IMR-90 (cell line): Measurements from ENCODE around the gene KCNH5.

ENCODE experiments used
- BHLHE40 ChIP-seq: fragments of 150-350 bp; IDR thresholded peaks from 2 replicates; pipeline ENCODE4 v1.6.1; 2016; ENCODE audit warnings: mild to moderate bottlenecking, low read depth, low read length
- CEBPB ChIP-seq: IDR thresholded peaks from 2 replicates; pipeline ENCODE4 v1.6.1; 2012; ENCODE audit warnings: low read depth, low read length, improper control_type of control experiment
- CTCF ChIP-seq: conservative IDR thresholded peaks from 2 replicates; pipeline ENCODE4 v1.5.1; 2012; ENCODE audit warnings: mild to moderate bottlenecking, low read depth, low read length, improper control_type of control experiment
- ELK1 ChIP-seq: fragments of 150-350 bp; IDR thresholded peaks from 2 replicates; pipeline ENCODE4 v1.6.1; 2016; ENCODE audit warnings: low read depth, mild to moderate bottlenecking, low read length, moderate library complexity, borderline replicate concordance
- MAFK ChIP-seq: IDR thresholded peaks from 2 replicates; pipeline ENCODE4 v1.6.1; 2012; ENCODE audit warnings: low read depth, low read length, improper control_type of control experiment
- MAZ ChIP-seq: IDR thresholded peaks from 2 replicates; pipeline ENCODE4 v1.6.1; 2012; ENCODE audit warnings: low read depth, mild to moderate bottlenecking, low read length, improper control_type of control experiment, moderate library complexity, borderline replicate concordance
- MXI1 ChIP-seq: IDR thresholded peaks from 2 replicates; pipeline ENCODE4 v1.6.1; 2012; ENCODE audit warnings: low read depth, mild to moderate bottlenecking, low read length, moderate library complexity, borderline replicate concordance
- POLR2A ChIP-seq: IDR thresholded peaks from 2 replicates; pipeline ENCODE4 v1.6.1; 2012; ENCODE audit warnings: mild to moderate bottlenecking, low read depth, low read length
- RAD21 ChIP-seq: IDR thresholded peaks from 2 replicates; pipeline ENCODE4 v1.6.1; 2012; ENCODE audit warnings: low read length, improper control_type of control experiment
- RCOR1 ChIP-seq: IDR thresholded peaks from 2 replicates; pipeline ENCODE4 v1.6.1; 2012; ENCODE audit warnings: mild to moderate bottlenecking, low read length, improper control_type of control experiment; ENCODE audit not compliant: insufficient replicate concordance
- RFX5 ChIP-seq: IDR thresholded peaks from 2 replicates; pipeline ENCODE4 v1.8.0; 2012; ENCODE audit warnings: low read depth, mild to moderate bottlenecking, low read length, moderate library complexity
- SMC3 ChIP-seq: fragments of 150-350 bp; IDR thresholded peaks from 2 replicates; pipeline ENCODE4 v1.6.1; 2016; ENCODE audit warnings: low read depth, mild to moderate bottlenecking, antibody characterized with exemption, low read length, moderate library complexity
- USF2 ChIP-seq: fragments of 150-350 bp; IDR thresholded peaks from 2 replicates; pipeline ENCODE4 v1.6.1; 2017; ENCODE audit warnings: mild to moderate bottlenecking, antibody characterized with exemption, low read length, low read depth

GRCh38 chr14:62946221-62946620, 99.0 kb downstream of the KCNH5 start:
- TF ChIP-seq CTCF, result no peak
- TF ChIP-seq POLR2A, result no peak
- TF ChIP-seq ELK1, result no peak
- TF ChIP-seq USF2, result no peak
- TF ChIP-seq RCOR1, result no peak
- no peak for TF ChIP-seq MXI1
- TF ChIP-seq MAZ, result no peak
- TF ChIP-seq MAFK, result no peak
- no peak for TF ChIP-seq RAD21
- TF ChIP-seq BHLHE40, result no peak
- no peak for TF ChIP-seq CEBPB
- no peak for TF ChIP-seq RFX5
- TF ChIP-seq SMC3, result no peak
